GM18519 (cell line): ENCODE data around the gene KXD1.

Source experiments
- ATAC-seq: cut with Tn5 transposase; IDR thresholded peaks from one replicate; pipeline ENCODE4 v1.9.1; 2021; ENCODE audit warnings: mild to moderate bottlenecking, moderate library complexity; ENCODE audit not compliant: unreplicated experiment, low FRiP score

KXD1 gene

DNA sequence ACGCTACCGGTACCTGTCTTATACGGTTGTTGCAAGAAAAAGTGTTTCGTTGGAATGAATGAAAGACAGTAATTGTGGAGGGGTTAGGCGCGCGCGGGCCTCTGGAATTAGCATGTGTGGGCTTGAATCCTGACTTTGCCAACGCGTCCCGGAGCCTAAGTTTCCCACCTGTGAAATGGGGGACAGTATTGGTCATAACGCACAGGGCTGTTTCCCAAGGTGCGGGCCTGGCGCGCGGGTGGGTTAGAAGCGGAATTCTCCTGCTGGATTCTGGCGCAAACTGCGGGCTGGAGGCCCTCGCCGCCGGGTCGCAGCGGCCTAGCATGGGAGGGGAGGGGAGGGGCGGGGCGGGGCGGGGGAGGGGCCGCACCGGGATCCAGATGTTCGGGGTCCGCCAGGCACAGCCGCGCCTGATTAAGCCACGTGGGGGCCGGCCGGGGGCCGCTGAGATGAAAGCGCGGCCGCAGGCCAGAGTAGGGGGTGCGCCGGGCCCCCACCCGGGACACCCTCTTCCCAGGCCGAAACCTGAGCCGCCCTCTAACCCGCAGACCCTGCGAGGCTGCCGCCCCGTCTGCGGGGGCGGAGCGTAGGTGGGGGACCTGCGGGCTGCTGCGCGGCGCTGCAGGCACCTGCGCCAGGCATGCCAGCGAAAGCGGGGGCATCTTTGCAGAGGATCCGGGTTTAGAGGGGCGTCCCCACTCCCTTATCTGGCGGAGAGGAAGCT, 53.8 kb downstream of the KXD1 start:
- no peak for ATAC-seq

DNA sequence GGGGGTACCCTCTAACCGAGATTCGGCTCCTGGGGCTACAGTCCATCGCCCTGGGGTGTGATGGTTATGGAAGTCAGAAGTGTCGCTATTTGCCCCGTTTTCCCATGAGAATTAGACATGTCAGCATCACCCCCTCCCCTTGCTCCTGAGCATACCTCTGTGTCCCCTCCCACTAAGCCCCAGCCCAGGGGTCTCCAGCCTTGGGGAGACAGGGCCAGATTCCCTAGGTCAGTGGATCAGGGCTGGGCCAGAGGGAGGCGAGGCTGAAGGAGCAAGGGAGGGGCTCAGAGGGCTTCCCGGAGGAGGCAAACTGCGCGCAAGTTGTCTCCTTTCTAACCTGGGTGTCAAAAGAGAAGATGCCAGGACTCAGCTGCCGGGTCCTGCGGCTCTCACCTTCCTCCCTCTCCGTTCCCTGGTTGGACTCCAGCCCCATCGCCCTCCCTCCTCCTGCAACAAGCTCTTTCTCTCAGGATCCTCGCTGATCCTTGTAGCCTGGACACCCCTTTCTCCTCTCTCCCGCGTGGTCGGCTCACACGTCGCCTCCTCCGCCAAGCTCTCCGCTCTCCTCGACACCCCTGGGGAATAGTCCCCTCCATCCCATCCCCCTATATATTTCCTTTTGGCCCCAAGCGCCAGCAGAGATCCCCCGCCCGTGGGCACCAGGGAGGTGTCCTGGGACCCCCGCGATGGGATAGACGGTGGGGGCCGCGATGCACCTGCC, 54.5 kb downstream of the KXD1 start:
- ATAC-seq: no peak

DNA sequence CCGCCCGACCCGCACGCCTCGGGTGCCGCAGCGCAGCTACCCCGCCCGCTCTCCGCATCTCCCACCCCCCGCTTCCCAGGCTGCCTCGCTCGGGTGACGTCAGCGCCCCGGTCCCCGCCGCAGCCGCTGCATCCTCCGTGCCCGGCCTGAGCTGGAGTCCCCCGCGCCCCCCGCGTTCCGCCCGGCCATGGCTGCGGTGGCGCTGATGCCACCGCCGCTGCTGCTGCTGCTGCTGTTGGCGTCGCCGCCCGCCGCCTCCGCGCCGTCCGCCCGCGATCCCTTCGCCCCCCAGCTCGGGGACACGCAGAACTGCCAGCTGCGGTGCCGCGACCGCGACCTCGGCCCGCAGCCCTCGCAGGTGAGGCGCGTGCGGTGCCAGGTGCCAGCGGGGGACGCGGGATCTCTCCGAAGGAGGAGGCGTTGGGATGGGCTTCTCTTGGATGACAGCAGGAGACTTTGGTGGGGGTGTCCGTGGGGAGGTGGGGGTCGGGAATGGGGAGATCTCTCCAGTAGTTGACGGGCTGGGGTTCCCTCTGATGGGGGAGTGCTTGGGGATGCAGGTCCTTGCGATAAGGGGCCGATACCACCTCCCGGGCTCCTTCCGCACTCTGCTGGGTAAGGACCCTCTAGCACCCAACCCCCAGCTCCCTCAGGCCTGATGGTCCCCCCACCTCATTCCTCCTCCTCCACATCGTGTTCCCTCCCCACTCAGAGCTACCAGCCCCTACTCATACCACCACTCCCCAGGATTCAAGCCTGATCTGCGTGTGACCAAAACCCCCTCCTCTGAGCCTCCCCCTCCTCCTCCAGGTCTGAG, 55.3 kb downstream of the KXD1 start, which contains the start of gene TMEM59L:
Gene TMEM59L, plus strand, starts transcription at position 99 of the 817 bp plus-strand sequence. Its CDS starts 89 bp downstream, at position 188.
- no peak for ATAC-seq

DNA sequence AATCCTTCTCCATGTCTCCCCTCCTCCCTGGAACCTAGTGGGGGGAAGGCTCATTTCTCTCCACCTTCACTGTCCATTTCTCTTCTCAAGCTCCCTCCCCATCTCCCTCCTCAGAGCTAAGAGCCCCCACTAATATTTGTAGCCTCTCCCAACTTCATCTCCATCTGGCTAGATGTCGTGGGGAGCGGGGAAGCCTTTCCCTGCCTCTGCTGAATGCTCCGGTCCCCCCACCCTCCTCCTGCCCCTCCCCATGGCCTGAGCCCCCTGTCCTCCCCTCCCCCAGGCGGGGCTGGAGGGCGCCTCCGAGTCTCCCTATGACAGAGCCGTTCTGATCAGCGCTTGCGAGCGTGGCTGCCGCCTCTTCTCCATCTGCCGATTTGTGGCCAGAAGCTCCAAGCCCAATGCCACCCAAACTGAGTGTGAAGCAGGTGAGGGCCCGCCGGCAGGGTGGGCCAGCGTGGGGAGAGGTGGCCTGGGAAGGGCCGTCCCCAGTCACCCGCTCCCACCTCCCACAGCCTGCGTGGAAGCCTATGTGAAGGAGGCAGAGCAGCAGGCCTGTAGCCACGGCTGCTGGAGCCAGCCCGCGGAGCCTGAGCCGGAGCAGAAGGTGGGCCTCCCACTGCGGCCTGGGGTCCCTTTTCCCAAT, 56.0 kb downstream of the KXD1 start:
- no peak for ATAC-seq

DNA sequence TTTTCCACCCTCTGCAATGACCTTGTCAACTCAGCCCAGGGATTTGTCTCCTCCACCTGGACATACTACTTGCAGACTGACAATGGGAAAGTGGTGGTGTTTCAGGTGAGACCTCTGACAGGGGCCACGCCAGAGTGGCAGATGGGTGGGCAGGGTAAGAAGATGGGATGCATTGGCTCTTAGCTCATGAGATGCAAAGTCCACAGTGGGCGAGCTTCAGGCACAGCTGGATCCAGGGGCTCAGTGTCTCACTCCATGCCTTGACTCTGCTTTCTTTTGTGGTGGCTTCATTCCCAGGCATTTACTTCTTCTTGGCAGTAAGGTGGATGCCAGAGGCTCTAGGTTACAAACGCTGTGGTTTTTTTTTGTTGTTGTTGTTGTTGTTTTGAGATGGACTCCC, 58.4 kb downstream of the KXD1 start:
- ATAC-seq: no peak

DNA sequence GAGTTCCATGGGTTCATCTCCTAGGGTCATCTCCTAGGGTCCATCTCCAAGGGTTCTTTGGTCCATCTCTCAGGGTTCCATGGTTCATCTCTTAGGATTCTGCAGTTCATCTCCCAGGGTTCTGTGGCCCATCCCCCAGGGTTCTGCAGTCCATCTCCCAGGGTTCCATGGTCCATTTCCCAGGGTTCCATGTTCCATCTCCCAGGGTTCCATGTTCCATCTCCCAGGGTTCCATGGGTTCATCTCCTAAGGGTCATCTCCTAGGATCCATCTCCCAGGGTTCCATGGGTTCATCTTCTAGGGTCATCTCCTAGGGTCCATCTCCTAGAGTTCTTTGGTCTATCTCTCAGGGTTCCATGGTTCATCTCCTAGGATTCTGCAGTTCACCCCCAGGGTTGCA, 59.9 kb downstream of the KXD1 start:
- no peak for ATAC-seq

GRCh38 chr19:18618236-18618635, 60.6 kb downstream of the KXD1 start:
- ATAC-seq: no peak
